SK-N-SH (cell line): ENCODE data around the gene ACAP3. TPM values are rescaled to one million over a fixed set of nuclear protein-coding genes. Genes with fewer than 3 reads are reported as not detected.

Experiments
- CTCF ChIA-PET: fragments of 300-600, 350-600 bp; formaldehyde crosslinking; extraction: SDS; loops from one replicate; lab custom pipeline; 2021; lab: Yijun Ruan, JAX
- POLR2A ChIA-PET: fragments of 350-600 bp; sonication (Branson Sonifier 250); formaldehyde crosslinking; extraction: SDS; loops from one replicate; lab custom pipeline; 2020; ENCODE audit warnings: antibody characterized with exemption, inconsistent platforms; lab: Yijun Ruan, JAX
- DNase-seq: peaks from one replicate; pipeline ENCODE4 v3.0.0; 2012
- H2AFZ ChIP-seq: fragments of 200-600 bp; sonication (generic); 2 replicates; pipeline ENCODE4 v1.8.1; 2016; ENCODE audit warnings: antibody characterized with exemption, mild to moderate bottlenecking, low read depth
- H3F3A ChIP-seq: fragments of 200-600 bp; sonication (generic); replicated peaks from 2 replicates; pipeline ENCODE3; 2016; ENCODE audit warnings: antibody characterized with exemption, mild to moderate bottlenecking; ENCODE audit not compliant: insufficient read depth
- H3K27ac ChIP-seq, 2 experiments: fragments of 200-500 bp in 1 of 2; fragments of 200-600 bp in 1 of 2; sonication (Bioruptor generic) in 1 of 2; sonication (generic), shearing (Covaris generic) in 1 of 2; 2 replicates each; pipeline versions ENCODE4 v1.5.1 to v1.6.1; 2014 to 2016; ENCODE audit warnings: low read depth in 2 of 2, inconsistent platforms in 1 of 2, low read length in 1 of 2, mild to moderate bottlenecking in 1 of 2, mixed read lengths in 1 of 2
- H3K27me3 ChIP-seq: fragments of 200-600 bp; sonication (generic), shearing (Covaris generic); 2 replicates; pipeline ENCODE4 v1.6.1; 2016; ENCODE audit warnings: mixed run types; ENCODE audit not compliant: insufficient read depth
- H3K36me3 ChIP-seq, 2 experiments: fragments of 200-500 bp in 1 of 2; fragments of 200-600 bp in 1 of 2; sonication (Bioruptor generic) in 1 of 2; sonication (generic) in 1 of 2; replicated peaks in 1 of 2; 2 replicates each; pipeline versions ENCODE3 to v1.5.1; 2014 to 2016; ENCODE audit warnings: low read length in 1 of 2, mild to moderate bottlenecking in 1 of 2; ENCODE audit not compliant: insufficient read depth in 2 of 2, control insufficient read depth in 1 of 2
- H3K4me1 ChIP-seq, 2 experiments: fragments of 200-500 bp in 1 of 2; fragments of 200-600 bp in 1 of 2; sonication (Bioruptor generic) in 1 of 2; sonication (generic), shearing (Covaris generic) in 1 of 2; 2 replicates each; pipeline versions ENCODE4 v1.5.1 to v1.6.1; 2014 to 2016; ENCODE audit warnings: low read depth in 1 of 2, low read length in 1 of 2, mixed run types in 1 of 2; ENCODE audit not compliant: insufficient read depth in 2 of 2, control insufficient read depth in 1 of 2
- H3K4me2 ChIP-seq: fragments of 200-600 bp; sonication (generic), shearing (Covaris generic); 2 replicates; pipeline ENCODE4 v1.6.1; 2017; ENCODE audit warnings: mixed run types
- H3K4me3 ChIP-seq, 2 experiments: fragments of 200-500 bp in 1 of 2; fragments of 200-600 bp in 1 of 2; sonication (Bioruptor generic) in 1 of 2; sonication (generic), shearing (Covaris generic) in 1 of 2; 2 replicates each; pipeline versions ENCODE4 v1.5.1 to v1.8.1; 2014 to 2016; ENCODE audit warnings: low read depth in 2 of 2, inconsistent platforms in 1 of 2, low read length in 1 of 2, mild to moderate bottlenecking in 1 of 2, mixed read lengths in 1 of 2, moderate library complexity in 1 of 2
- H3K79me2 ChIP-seq: fragments of 200-600 bp; sonication (generic); 2 replicates; pipeline ENCODE4 v1.8.1; 2017; ENCODE audit warnings: mild to moderate bottlenecking; ENCODE audit not compliant: insufficient read depth
- H3K9ac ChIP-seq: fragments of 200-600 bp; sonication (generic); 2 replicates; pipeline ENCODE4 v1.6.1; 2017; ENCODE audit warnings: mixed run types
- H3K9me2 ChIP-seq: fragments of 200-600 bp; sonication (generic); 2 replicates; pipeline ENCODE4 v1.6.1; 2017; ENCODE audit warnings: mixed run types
- H3K9me3 ChIP-seq: fragments of 200-600 bp; sonication (generic); 2 replicates; pipeline ENCODE4 v1.6.1; 2017; ENCODE audit warnings: mixed run types, mild to moderate bottlenecking, moderate library complexity
- H4K20me1 ChIP-seq: fragments of 200-600 bp; sonication (generic); 2 replicates; pipeline ENCODE4 v1.6.1; 2017; ENCODE audit warnings: mild to moderate bottlenecking, mixed run types; ENCODE audit not compliant: insufficient read depth
- CHD2 ChIP-seq: fragments of 150-350 bp; IDR thresholded peaks from 2 replicates; pipeline ENCODE4 v1.6.1; 2018; ENCODE audit warnings: low read length; ENCODE audit not compliant: partially characterized antibody
- CTCF ChIP-seq: fragments of 200-600 bp; sonication (generic); IDR thresholded peaks from 2 replicates; pipeline ENCODE4 v1.6.1; 2017; ENCODE audit warnings: antibody characterized with exemption, mild to moderate bottlenecking, moderate library complexity
- FOXJ3 ChIP-seq: sonication (generic); formaldehyde crosslinking; IDR thresholded peaks from 2 replicates; pipeline ENCODE4 v1.5.1; 2020; ENCODE audit warnings: mild to moderate bottlenecking, missing genetic modification reagents
- MEF2A ChIP-seq: IDR thresholded peaks from 2 replicates; pipeline ENCODE4 v1.4.0; 2012; ENCODE audit warnings: low read depth, borderline replicate concordance
- NFIC ChIP-seq: IDR thresholded peaks from 2 replicates; pipeline ENCODE4 v1.4.0; 2012; ENCODE audit warnings: borderline replicate concordance
- RCOR1 ChIP-seq: fragments of 150-350 bp; IDR thresholded peaks from 2 replicates; pipeline ENCODE4 v1.6.1; 2017; ENCODE audit warnings: antibody characterized with exemption, low read length
- SMC3 ChIP-seq: IDR thresholded peaks from 2 replicates; pipeline ENCODE4 v1.6.1; 2012; ENCODE audit warnings: low read depth, low read length, improper control_type of control experiment
- WGBS: methylation state at CpG from one replicate; pipeline ENCODE4 v1.1.6; 2017; ENCODE audit warnings: low lambda C conversion rate; 5-methylcytosine and 5-hydroxymethylcytosine counted together
- polyA plus RNA-seq, 3 experiments: library from polyadenylated mRNA; depleted of rRNA; stranded (reverse); fragments of >200 nt; gene quantifications; 2 replicates each; pipeline ENCODE4 v1.2.3, GENCODE V29; 2012
- TF ChIP-seq, protein P1 (sequence below): fragments of 150-350 bp; IDR thresholded peaks from 2 replicates; pipeline ENCODE4 v1.6.1; 2017; ENCODE audit warnings: antibody characterized with exemption, low read length, low read depth, borderline replicate concordance
- TF ChIP-seq, protein P2 (sequence below): IDR thresholded peaks from 2 replicates; pipeline ENCODE4 v1.4.0; 2012; ENCODE audit warnings: low read depth
- TF ChIP-seq, protein P3 (sequence below): IDR thresholded peaks from 2 replicates; pipeline ENCODE4 v1.6.1; 2012; ENCODE audit warnings: mild to moderate bottlenecking, low read depth, low read length, moderate library complexity

The ACAP3 gene
- polyA plus RNA-seq, 1 of the 3 experiments (the other 2 are of a cell fraction) = 51.7 TPM

DNA sequence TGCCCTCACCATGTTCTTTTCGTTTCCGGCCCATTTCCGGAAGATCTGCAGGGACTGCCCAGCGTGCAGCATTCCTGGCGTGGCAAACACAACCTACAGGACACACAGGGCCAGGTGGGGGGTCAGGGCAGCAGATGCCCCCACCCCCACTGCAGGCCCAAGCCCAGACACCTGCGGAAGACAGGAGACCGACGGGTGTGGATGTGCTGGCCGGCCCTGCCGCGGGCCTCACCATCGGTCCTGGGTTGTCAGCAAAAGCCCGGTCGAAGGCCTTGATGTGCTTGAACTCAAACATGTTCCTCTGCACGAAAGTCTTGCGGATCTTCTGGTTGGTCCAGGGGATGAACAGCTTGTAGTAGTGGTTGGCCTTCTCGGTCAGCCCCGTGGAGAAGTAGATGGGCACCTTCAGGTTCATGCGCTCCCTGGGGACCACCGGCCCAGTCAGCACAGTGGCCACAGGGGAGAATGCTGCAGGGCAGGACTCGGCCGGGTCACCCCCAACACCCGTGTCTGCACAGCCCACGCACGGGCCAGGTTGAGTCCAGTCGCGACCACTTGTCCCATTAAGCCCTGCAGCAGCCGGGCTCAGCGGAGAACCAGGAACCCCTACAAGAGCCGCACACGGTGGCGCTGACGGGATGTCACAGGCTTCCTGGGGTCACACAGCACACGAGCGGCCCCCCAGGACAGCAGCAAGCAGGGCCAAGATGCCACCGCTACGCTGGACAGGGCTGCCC lies 5.9 kb upstream of the ACAP3 start:
- Histone ChIP-seq H3K9ac (no peak overlapping the region), H3K27ac (no peak overlapping the region), H3K27me3 (no peaks in the 10 kb centered on the region), H3F3A (peaks cover 11% of the 10 kb centered on the region), H3K9me2 (no peaks in the 10 kb centered on the region), H2AFZ (no peak overlapping the region), H4K20me1 (peaks cover 24% of the 10 kb centered on the region), H3K4me2 (no peak overlapping the region), H3K79me2 (peaks cover 33% of the 10 kb centered on the region), H3K4me3 (no peak overlapping the region), H3K4me1 (peaks cover 4 to 8% of the 10 kb centered on the region in 2 experiments; a peak in 2 of 4 replicates), H3K9me3 (no peaks in the 10 kb centered on the region), H3K36me3 (peaks cover 12 to 57% of the 10 kb centered on the region in 2 experiments)
- WGBS = 91% methylated on average over 9 of the region's 37 CpGs
- DNase-seq = no peak
- ChIA-PET POLR2A (interaction anchor here (0.6 to 0.9 kb wide), 2 partner anchors 18 to 63 kb away, joined by 3 read pairs; no protein-coding TSS in a partner anchor), CTCF (interaction anchor here (0.6 to 3.7 kb wide), 4 partner anchors 22 to 188 kb away, joined by 3 to 13 read pairs (median 4); no protein-coding TSS in a partner anchor)
- no peak for TF ChIP-seq NFIC
- TF ChIP-seq, protein P1, sequence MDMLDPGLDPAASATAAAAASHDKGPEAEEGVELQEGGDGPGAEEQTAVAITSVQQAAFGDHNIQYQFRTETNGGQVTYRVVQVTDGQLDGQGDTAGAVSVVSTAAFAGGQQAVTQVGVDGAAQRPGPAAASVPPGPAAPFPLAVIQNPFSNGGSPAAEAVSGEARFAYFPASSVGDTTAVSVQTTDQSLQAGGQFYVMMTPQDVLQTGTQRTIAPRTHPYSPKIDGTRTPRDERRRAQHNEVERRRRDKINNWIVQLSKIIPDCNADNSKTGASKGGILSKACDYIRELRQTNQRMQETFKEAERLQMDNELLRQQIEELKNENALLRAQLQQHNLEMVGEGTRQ = no peak
- no peak for TF ChIP-seq CHD2
- TF ChIP-seq SMC3 = no peak
- TF ChIP-seq FOXJ3 (CRISPR knock-in tag) = no peak
- TF ChIP-seq RCOR1 = no peak
- TF ChIP-seq, protein P2, sequence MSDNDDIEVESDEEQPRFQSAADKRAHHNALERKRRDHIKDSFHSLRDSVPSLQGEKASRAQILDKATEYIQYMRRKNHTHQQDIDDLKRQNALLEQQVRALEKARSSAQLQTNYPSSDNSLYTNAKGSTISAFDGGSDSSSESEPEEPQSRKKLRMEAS = no peak
- TF ChIP-seq, protein P3, sequence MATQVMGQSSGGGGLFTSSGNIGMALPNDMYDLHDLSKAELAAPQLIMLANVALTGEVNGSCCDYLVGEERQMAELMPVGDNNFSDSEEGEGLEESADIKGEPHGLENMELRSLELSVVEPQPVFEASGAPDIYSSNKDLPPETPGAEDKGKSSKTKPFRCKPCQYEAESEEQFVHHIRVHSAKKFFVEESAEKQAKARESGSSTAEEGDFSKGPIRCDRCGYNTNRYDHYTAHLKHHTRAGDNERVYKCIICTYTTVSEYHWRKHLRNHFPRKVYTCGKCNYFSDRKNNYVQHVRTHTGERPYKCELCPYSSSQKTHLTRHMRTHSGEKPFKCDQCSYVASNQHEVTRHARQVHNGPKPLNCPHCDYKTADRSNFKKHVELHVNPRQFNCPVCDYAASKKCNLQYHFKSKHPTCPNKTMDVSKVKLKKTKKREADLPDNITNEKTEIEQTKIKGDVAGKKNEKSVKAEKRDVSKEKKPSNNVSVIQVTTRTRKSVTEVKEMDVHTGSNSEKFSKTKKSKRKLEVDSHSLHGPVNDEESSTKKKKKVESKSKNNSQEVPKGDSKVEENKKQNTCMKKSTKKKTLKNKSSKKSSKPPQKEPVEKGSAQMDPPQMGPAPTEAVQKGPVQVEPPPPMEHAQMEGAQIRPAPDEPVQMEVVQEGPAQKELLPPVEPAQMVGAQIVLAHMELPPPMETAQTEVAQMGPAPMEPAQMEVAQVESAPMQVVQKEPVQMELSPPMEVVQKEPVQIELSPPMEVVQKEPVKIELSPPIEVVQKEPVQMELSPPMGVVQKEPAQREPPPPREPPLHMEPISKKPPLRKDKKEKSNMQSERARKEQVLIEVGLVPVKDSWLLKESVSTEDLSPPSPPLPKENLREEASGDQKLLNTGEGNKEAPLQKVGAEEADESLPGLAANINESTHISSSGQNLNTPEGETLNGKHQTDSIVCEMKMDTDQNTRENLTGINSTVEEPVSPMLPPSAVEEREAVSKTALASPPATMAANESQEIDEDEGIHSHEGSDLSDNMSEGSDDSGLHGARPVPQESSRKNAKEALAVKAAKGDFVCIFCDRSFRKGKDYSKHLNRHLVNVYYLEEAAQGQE = no peak
- TF ChIP-seq CTCF = no peak
- no peak for TF ChIP-seq MEF2A
